Gastrocnemius medialis (tissue), 4 donors: ENCODE measurements around the gene UBE4B.
"Not testable (repeated sequence)": the region's sequence is repeated elsewhere in the genome, so short reads cannot be mapped to it uniquely, and the experiment has no call there.

Experiments
- POLR2A ChIP-seq, 2 donors: fragments of 450-650 bp; IDR thresholded peaks; one replicate each; pipeline ENCODE4 v1.6.1; 2017; ENCODE audit warnings: antibody characterized with exemption in 2 of 2, mild to moderate bottlenecking in 2 of 2, moderate library complexity in 2 of 2
- TF ChIP-seq, protein P1 (sequence below), 5 experiments: fragments of 450-650 bp in 3 of 5; fragments of 200-600 bp in 2 of 5; sonication (generic) in 2 of 5; IDR thresholded peaks in 4 of 5; conservative IDR thresholded peaks in 1 of 5; 1 replicate in 4 of 5; 2 replicates in 1 of 5; pipeline ENCODE4 v1.5.1; 2016 to 2019; ENCODE audit warnings: antibody characterized with exemption in 5 of 5, mild to moderate bottlenecking in 3 of 5, moderate library complexity in 3 of 5

DNA sequence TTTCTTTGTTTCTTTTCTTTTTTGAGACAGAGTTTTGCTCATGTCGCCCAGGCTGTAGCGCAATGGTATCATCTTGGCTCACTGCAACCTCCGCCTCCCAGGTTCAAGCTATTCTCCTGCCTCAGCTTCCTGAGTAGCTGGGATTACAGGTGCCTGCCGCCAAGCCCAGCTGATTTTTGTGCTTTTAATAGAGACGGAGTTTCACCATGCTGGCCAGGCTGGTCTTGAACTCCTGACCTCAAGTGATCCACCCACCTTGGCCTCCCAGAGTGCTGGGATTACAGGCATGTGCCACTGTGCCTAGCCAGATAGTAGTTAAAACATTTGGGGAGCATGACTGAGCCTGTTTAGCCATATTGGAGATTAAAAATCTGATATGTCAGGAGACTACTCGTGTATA, 187.9 kb downstream of the UBE4B start:
- not testable (repeated sequence) for TF ChIP-seq POLR2A (IDR thresholded peaks at IDR 0.05)
- TF ChIP-seq, protein P1, sequence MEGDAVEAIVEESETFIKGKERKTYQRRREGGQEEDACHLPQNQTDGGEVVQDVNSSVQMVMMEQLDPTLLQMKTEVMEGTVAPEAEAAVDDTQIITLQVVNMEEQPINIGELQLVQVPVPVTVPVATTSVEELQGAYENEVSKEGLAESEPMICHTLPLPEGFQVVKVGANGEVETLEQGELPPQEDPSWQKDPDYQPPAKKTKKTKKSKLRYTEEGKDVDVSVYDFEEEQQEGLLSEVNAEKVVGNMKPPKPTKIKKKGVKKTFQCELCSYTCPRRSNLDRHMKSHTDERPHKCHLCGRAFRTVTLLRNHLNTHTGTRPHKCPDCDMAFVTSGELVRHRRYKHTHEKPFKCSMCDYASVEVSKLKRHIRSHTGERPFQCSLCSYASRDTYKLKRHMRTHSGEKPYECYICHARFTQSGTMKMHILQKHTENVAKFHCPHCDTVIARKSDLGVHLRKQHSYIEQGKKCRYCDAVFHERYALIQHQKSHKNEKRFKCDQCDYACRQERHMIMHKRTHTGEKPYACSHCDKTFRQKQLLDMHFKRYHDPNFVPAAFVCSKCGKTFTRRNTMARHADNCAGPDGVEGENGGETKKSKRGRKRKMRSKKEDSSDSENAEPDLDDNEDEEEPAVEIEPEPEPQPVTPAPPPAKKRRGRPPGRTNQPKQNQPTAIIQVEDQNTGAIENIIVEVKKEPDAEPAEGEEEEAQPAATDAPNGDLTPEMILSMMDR (IDR thresholded peaks at IDR 0.05 in 4 of 5, conservative IDR thresholded peaks at IDR 0.05 in 1 of 5): not testable (repeated sequence)
